WTC11 (cell line): Measurements from ENCODE around the gene SMARCAD1.

Experiments
- ATF2 ChIP-seq: sonication (generic); formaldehyde crosslinking; IDR thresholded peaks from 2 replicates; pipeline ENCODE4 v1.8.1; 2022; ENCODE audit warnings: low read depth, missing genetic modification reagents, borderline replicate concordance
- CREM ChIP-seq: sonication (generic); formaldehyde crosslinking; IDR thresholded peaks from 2 replicates; pipeline ENCODE4 v1.8.1; 2022; ENCODE audit warnings: mild to moderate bottlenecking, missing genetic modification reagents, moderate library complexity
- CTCF ChIP-seq: fragments of 200-600 bp; IDR thresholded peaks from 2 replicates; pipeline ENCODE4 v1.8.0; 2022; ENCODE audit warnings: antibody characterized with exemption
- E2F1 ChIP-seq: sonication (generic); formaldehyde crosslinking; IDR thresholded peaks from 2 replicates; pipeline ENCODE4 v1.8.0; 2022; ENCODE audit warnings: mild to moderate bottlenecking, missing genetic modification reagents
- ESRRA ChIP-seq: sonication (generic); formaldehyde crosslinking; IDR thresholded peaks from 2 replicates; pipeline ENCODE4 v1.8.1; 2022; ENCODE audit warnings: mild to moderate bottlenecking, missing genetic modification reagents, borderline replicate concordance
- FOXP4 ChIP-seq: sonication (generic); formaldehyde crosslinking; IDR thresholded peaks from 2 replicates; pipeline ENCODE4 v1.8.0; 2022; ENCODE audit warnings: mild to moderate bottlenecking, missing genetic modification reagents
- JUN ChIP-seq: sonication (generic); formaldehyde crosslinking; IDR thresholded peaks from 2 replicates; pipeline ENCODE4 v1.8.0; 2023; ENCODE audit warnings: mild to moderate bottlenecking, missing genetic modification reagents
- KAT7 ChIP-seq: sonication (generic); formaldehyde crosslinking; IDR thresholded peaks from 2 replicates; pipeline ENCODE4 v1.8.1; 2023; ENCODE audit warnings: missing genetic modification reagents, mild to moderate bottlenecking, borderline replicate concordance
- MAX ChIP-seq: sonication (generic); formaldehyde crosslinking; IDR thresholded peaks from 2 replicates; pipeline ENCODE4 v1.8.0; 2022; ENCODE audit warnings: mild to moderate bottlenecking, missing genetic modification reagents
- SMAD3 ChIP-seq: sonication (generic); formaldehyde crosslinking; IDR thresholded peaks from 2 replicates; pipeline ENCODE4 v1.8.0; 2022; ENCODE audit warnings: missing genetic modification reagents, mild to moderate bottlenecking, borderline replicate concordance
- TP53 ChIP-seq: sonication (generic); formaldehyde crosslinking; IDR thresholded peaks from 2 replicates; pipeline ENCODE4 v1.8.1; 2023; ENCODE audit warnings: mild to moderate bottlenecking, missing genetic modification reagents
- ZNF281 ChIP-seq: sonication (generic); formaldehyde crosslinking; IDR thresholded peaks from 2 replicates; pipeline ENCODE4 v1.8.0; 2023; ENCODE audit warnings: mild to moderate bottlenecking, missing genetic modification reagents
- ZNF423 ChIP-seq: fragments of 250-450 bp; sonication (Bioruptor Pico); IDR thresholded peaks from 2 replicates; pipeline ENCODE4 v2.1.2; 2022; ENCODE audit warnings: mild to moderate bottlenecking, moderate library complexity

- TF ChIP-seq CTCF (no peak), ZNF281 (CRISPR knock-in tag) (no peak), KAT7 (CRISPR knock-in tag) (no peak), E2F1 (CRISPR knock-in tag) (no peak), SMAD3 (CRISPR knock-in tag) (no peak), MAX (no peak), TP53 (CRISPR knock-in tag) (no peak), CREM (CRISPR knock-in tag) (no peak), ATF2 (CRISPR knock-in tag) (no peak), ESRRA (CRISPR knock-in tag) (no peak), FOXP4 (CRISPR knock-in tag) (no peak), JUN (CRISPR knock-in tag) (no peak), ZNF423 (CRISPR knock-in tag) (no peak)
Observed at GRCh38 chr4:94253036-94253435, 45.4 kb downstream of the SMARCAD1 start.
